ENCODE data around the gene CUX1.

DNA sequence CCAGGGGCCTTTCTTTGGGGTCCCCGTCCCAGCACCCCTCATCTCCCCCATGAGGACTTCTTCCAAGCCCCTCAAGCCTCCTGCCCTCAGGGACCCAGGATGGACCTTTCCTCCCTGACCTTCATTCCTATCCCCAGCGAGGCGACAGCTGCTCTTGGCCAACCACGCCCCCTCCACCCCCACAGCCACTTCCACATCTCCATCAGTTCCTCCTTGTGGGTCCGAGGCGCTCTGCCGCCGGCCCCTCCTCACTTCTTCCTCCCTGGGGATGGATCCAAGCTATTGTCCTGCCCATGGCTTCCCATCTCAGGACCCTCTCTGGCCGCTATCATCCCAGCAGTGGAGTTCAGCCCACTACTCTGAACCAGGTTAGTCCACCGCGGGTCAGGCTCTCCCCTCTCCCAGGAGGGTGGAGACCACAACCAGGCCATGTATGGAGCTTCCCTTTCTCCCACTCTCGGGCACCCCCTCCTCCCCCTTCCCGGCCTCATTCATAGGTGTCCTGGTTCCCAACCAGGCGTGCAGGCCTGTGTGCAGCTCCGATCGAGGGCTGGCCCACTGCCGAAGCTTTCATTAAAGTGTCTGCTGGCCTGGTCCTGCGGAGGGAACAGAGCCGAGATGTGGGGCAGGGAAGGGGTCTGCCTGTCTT lies 467.6 kb downstream of the CUX1 start:
- TF ChIP-seq, protein P1, sequence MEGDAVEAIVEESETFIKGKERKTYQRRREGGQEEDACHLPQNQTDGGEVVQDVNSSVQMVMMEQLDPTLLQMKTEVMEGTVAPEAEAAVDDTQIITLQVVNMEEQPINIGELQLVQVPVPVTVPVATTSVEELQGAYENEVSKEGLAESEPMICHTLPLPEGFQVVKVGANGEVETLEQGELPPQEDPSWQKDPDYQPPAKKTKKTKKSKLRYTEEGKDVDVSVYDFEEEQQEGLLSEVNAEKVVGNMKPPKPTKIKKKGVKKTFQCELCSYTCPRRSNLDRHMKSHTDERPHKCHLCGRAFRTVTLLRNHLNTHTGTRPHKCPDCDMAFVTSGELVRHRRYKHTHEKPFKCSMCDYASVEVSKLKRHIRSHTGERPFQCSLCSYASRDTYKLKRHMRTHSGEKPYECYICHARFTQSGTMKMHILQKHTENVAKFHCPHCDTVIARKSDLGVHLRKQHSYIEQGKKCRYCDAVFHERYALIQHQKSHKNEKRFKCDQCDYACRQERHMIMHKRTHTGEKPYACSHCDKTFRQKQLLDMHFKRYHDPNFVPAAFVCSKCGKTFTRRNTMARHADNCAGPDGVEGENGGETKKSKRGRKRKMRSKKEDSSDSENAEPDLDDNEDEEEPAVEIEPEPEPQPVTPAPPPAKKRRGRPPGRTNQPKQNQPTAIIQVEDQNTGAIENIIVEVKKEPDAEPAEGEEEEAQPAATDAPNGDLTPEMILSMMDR (IDR thresholded peaks at IDR 0.05), result no peak
- TF ChIP-seq EP300 (IDR thresholded peaks at IDR 0.05), result no peak
- no peak for TF ChIP-seq POLR2A (IDR thresholded peaks at IDR 0.05)

Measured in suprapubic skin (tissue), 3 donors.